Lower leg skin (tissue), 3 donors: ENCODE data around the gene ZDHHC12.

Experiments used
- POLR2A ChIP-seq, 2 donors: fragments of 450-650 bp; IDR thresholded peaks; one replicate each; pipeline ENCODE4 v1.6.1; 2016 to 2017; ENCODE audit warnings: antibody characterized with exemption in 2 of 2, mild to moderate bottlenecking in 1 of 2, moderate library complexity in 1 of 2
- TF ChIP-seq, protein P1 (sequence below), 3 donors: fragments of 450-650 bp; IDR thresholded peaks; one replicate each; pipeline ENCODE4 v1.5.1; 2016; ENCODE audit warnings: antibody characterized with exemption in 3 of 3, mild to moderate bottlenecking in 3 of 3, moderate library complexity in 2 of 3

DNA sequence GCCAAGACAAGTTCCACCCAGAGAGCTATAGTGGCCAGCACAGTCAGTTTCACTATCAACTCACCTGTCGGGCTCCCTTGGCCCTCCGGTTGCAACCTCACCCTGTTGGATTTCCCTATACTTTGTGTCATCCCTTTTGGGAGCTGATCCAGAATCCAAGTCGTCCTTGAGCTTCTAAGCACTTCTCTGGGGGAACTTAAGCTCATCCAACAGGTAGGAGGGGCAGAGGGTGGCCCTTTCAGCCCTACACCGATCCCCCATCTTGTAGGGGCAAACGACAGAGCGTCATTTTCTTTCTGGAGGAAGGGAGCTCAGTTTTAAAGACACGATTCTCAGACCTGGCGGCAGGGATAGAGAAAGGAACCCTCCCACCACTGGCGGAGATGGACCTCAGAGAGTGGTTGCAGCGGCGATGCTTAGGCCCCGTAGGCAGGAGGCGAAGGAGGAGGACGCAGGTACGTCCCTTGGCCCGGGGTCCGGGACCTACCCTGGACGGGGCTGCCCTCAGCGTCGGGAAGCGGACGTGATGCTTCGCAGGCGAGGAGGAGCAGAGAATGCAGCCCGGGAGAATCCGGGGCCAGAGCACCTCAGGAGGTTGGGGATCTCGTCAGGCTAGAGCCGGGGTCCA is 47.3 kb upstream of the ZDHHC12 start:
- TF ChIP-seq POLR2A (IDR thresholded peaks at IDR 0.05), result no peak
- TF ChIP-seq, protein P1, sequence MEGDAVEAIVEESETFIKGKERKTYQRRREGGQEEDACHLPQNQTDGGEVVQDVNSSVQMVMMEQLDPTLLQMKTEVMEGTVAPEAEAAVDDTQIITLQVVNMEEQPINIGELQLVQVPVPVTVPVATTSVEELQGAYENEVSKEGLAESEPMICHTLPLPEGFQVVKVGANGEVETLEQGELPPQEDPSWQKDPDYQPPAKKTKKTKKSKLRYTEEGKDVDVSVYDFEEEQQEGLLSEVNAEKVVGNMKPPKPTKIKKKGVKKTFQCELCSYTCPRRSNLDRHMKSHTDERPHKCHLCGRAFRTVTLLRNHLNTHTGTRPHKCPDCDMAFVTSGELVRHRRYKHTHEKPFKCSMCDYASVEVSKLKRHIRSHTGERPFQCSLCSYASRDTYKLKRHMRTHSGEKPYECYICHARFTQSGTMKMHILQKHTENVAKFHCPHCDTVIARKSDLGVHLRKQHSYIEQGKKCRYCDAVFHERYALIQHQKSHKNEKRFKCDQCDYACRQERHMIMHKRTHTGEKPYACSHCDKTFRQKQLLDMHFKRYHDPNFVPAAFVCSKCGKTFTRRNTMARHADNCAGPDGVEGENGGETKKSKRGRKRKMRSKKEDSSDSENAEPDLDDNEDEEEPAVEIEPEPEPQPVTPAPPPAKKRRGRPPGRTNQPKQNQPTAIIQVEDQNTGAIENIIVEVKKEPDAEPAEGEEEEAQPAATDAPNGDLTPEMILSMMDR (IDR thresholded peaks at IDR 0.05), result no peak
